Esophagus muscularis mucosa (tissue), 3 donors: ENCODE results near the gene HNF1A.

ENCODE experiments used
- POLR2AphosphoS5 ChIP-seq, 2 donors: sonication (generic); formaldehyde crosslinking; IDR thresholded peaks; one replicate each; pipeline ENCODE4 v1.6.1; 2017; ENCODE audit warnings: antibody characterized with exemption in 2 of 2
- TF ChIP-seq, protein P1 (sequence below), 3 experiments: fragments of 200-600 bp in 2 of 3; fragments of 450-650 bp in 1 of 3; sonication (generic) in 2 of 3; IDR thresholded peaks; one replicate each; pipeline ENCODE4 v1.5.1; 2017 to 2019; ENCODE audit warnings: antibody characterized with exemption in 3 of 3, mild to moderate bottlenecking in 2 of 3, moderate library complexity in 1 of 3

DNA sequence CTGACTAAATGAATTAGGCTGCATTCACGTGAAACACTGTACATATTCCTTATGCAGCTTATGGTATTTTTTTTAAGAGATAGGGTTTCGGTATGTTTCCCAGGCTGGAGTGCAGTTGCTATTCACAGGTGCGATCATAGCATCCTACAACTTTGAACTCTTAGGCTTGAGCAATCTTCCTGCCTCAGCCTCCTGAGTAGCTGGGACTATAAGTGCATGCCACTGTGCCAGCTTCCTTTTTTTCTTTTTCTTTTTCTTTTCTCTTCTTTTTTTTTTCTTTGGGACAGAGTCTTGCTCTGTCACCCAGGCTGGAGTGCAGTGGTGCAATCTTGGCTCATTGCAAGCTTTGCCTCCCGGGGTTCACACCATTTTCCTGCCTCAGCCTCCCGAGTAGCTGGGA lies 38.3 kb upstream of the HNF1A start:
- TF ChIP-seq, protein P1, sequence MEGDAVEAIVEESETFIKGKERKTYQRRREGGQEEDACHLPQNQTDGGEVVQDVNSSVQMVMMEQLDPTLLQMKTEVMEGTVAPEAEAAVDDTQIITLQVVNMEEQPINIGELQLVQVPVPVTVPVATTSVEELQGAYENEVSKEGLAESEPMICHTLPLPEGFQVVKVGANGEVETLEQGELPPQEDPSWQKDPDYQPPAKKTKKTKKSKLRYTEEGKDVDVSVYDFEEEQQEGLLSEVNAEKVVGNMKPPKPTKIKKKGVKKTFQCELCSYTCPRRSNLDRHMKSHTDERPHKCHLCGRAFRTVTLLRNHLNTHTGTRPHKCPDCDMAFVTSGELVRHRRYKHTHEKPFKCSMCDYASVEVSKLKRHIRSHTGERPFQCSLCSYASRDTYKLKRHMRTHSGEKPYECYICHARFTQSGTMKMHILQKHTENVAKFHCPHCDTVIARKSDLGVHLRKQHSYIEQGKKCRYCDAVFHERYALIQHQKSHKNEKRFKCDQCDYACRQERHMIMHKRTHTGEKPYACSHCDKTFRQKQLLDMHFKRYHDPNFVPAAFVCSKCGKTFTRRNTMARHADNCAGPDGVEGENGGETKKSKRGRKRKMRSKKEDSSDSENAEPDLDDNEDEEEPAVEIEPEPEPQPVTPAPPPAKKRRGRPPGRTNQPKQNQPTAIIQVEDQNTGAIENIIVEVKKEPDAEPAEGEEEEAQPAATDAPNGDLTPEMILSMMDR (IDR thresholded peaks at IDR 0.05) = no peak
- no peak for TF ChIP-seq POLR2AphosphoS5 (IDR thresholded peaks at IDR 0.05)
